Mesenchymal stem cell (in vitro differentiated cells and primary cell): ENCODE measurements around the gene KIAA0513.

Experiments used
- DNase-seq: peaks from one replicate; pipeline ENCODE4 v3.0.0-alpha.2; 2013
- H2AFZ ChIP-seq: one replicate; pipeline ENCODE4 v1.6.1; 2013; ENCODE audit warnings: low read depth, mild to moderate bottlenecking, control low read depth, inconsistent platforms, low read length, moderate library complexity
- H2AK5ac ChIP-seq: 2 replicates; pipeline ENCODE4 v1.6.1; 2013; ENCODE audit warnings: low read length, moderate library complexity, mild to moderate bottlenecking, inconsistent platforms; ENCODE audit not compliant: severe bottlenecking
- H2BK120ac ChIP-seq: one replicate; pipeline ENCODE4 v1.6.1; 2013; ENCODE audit warnings: low read depth, mild to moderate bottlenecking, inconsistent platforms, low read length, moderate library complexity
- H2BK12ac ChIP-seq, 2 experiments: one replicate each; pipeline ENCODE4 v1.6.1; 2013; ENCODE audit warnings: inconsistent platforms in 2 of 2, low read length in 2 of 2, mild to moderate bottlenecking in 2 of 2, moderate library complexity in 2 of 2, control low read depth in 1 of 2
- H2BK15ac ChIP-seq: one replicate; pipeline ENCODE4 v1.6.1; 2013; ENCODE audit warnings: mild to moderate bottlenecking, low read depth, inconsistent platforms; ENCODE audit not compliant: poor library complexity, severe bottlenecking
- H2BK5ac ChIP-seq: 2 replicates; pipeline ENCODE4 v1.6.1; 2013; ENCODE audit warnings: low read depth, mild to moderate bottlenecking, low read length, control low read depth, inconsistent platforms; ENCODE audit not compliant: poor library complexity, severe bottlenecking
- H3K14ac ChIP-seq, 2 experiments: one replicate each; pipeline ENCODE4 v1.6.1; 2013; ENCODE audit warnings: inconsistent platforms in 2 of 2, low read length in 2 of 2, control low read depth in 1 of 2, mild to moderate bottlenecking in 1 of 2, moderate library complexity in 1 of 2
- H3K18ac ChIP-seq, 2 experiments: one replicate each; pipeline ENCODE4 v1.6.1; 2013; ENCODE audit warnings: inconsistent platforms in 2 of 2, low read length in 2 of 2, control low read depth in 1 of 2, low read depth in 1 of 2, mild to moderate bottlenecking in 1 of 2
- H3K23ac ChIP-seq, 2 experiments: one replicate each; pipeline ENCODE4 v1.6.1; 2013; ENCODE audit warnings: inconsistent platforms in 2 of 2, low read length in 2 of 2, mild to moderate bottlenecking in 2 of 2, moderate library complexity in 2 of 2, control low read depth in 1 of 2
- H3K27ac ChIP-seq: 2 replicates; pipeline ENCODE4 v1.5.1; 2013; ENCODE audit warnings: mild to moderate bottlenecking, moderate library complexity, low read length, control low read depth, inconsistent platforms; ENCODE audit not compliant: poor library complexity, severe bottlenecking
- H3K27me3 ChIP-seq, 2 experiments: 2 replicates each; pipeline versions ENCODE4 v1.6.1 to v1.7.0; 2013; ENCODE audit warnings: low read length in 2 of 2, mild to moderate bottlenecking in 2 of 2, moderate library complexity in 2 of 2, control low read depth in 1 of 2, inconsistent platforms in 1 of 2; ENCODE audit not compliant: control insufficient read depth in 1 of 2, insufficient read depth in 1 of 2
- H3K36me3 ChIP-seq, 2 experiments: 2 replicates each; pipeline versions ENCODE4 v1.6.1 to v1.7.0; 2013; ENCODE audit warnings: low read length in 2 of 2, control low read depth in 1 of 2, inconsistent platforms in 1 of 2, low read depth in 1 of 2, mild to moderate bottlenecking in 1 of 2; ENCODE audit not compliant: insufficient read depth in 2 of 2, control insufficient read depth in 1 of 2
- H3K4ac ChIP-seq, 2 experiments: one replicate each; pipeline ENCODE4 v1.6.1; 2013; ENCODE audit warnings: inconsistent platforms in 2 of 2, low read length in 2 of 2, mild to moderate bottlenecking in 2 of 2, moderate library complexity in 2 of 2, control low read depth in 1 of 2, low read depth in 1 of 2
- H3K4me1 ChIP-seq: 2 replicates; pipeline ENCODE4 v1.6.1; 2013; ENCODE audit warnings: low read depth, low read length, control low read depth; ENCODE audit not compliant: control insufficient read depth, insufficient read depth
- H3K4me2 ChIP-seq: 2 replicates; pipeline ENCODE4 v1.6.1; 2013; ENCODE audit warnings: low read length, mild to moderate bottlenecking, inconsistent platforms; ENCODE audit not compliant: poor library complexity, severe bottlenecking
- H3K4me3 ChIP-seq, 2 experiments: 2 replicates each; pipeline versions ENCODE4 v1.5.1 to v1.7.0; 2013; ENCODE audit warnings: low read length in 2 of 2, mild to moderate bottlenecking in 2 of 2, control low read depth in 1 of 2, low read depth in 1 of 2; ENCODE audit not compliant: insufficient read depth in 1 of 2
- H3K79me1 ChIP-seq: replicated peaks from 2 replicates; pipeline ENCODE4 v1.6.1; 2013; ENCODE audit warnings: mild to moderate bottlenecking, control low read depth, low read length, inconsistent platforms; ENCODE audit not compliant: poor library complexity, severe bottlenecking
- H3K9ac ChIP-seq: 2 replicates; pipeline ENCODE4 v1.7.0; 2013; ENCODE audit warnings: mild to moderate bottlenecking, low read length, moderate library complexity
- H3K9me3 ChIP-seq: 2 replicates; pipeline ENCODE4 v1.7.0; 2013; ENCODE audit warnings: mild to moderate bottlenecking, low read length; ENCODE audit not compliant: control insufficient read depth
- H4K8ac ChIP-seq: one replicate; pipeline ENCODE4 v1.6.1; 2013; ENCODE audit warnings: inconsistent platforms, mild to moderate bottlenecking, low read length, moderate library complexity
- H4K91ac ChIP-seq: one replicate; pipeline ENCODE4 v1.6.1; 2013; ENCODE audit warnings: mild to moderate bottlenecking, low read length, inconsistent platforms
- WGBS: methylation state at CpG from one replicate; pipeline ENCODE4 v1.1.7; 2013; ENCODE audit warnings: mixed read lengths; 5-methylcytosine and 5-hydroxymethylcytosine counted together

KIAA0513 gene

GRCh38 chr16:85010931-85011845 lies 16.4 kb upstream of the KIAA0513 start, which contains the start of gene ZDHHC7:
ZDHHC7 (minus strand) TSS chr16:85011535; CDS start chr16:84990618, 20,917 bp downstream.
- Histone ChIP-seq H3K23ac (no peak within 1 kb of the TSS), H3K79me1 (no peaks in the 10 kb centered on the region), H3K36me3 (peaks cover 0 to 10% of the 10 kb centered on the region in 2 experiments), H2BK120ac (peak within 1 kb of the TSS; percentile 38), H3K4ac (peak within 1 kb of the TSS; percentile 77 to 96), H2AK5ac (peak within 1 kb of the TSS; percentile 55), H4K91ac (peak within 1 kb of the TSS; percentile 90), H3K27ac (peak within 1 kb of the TSS; percentile 85), H2BK12ac (no peak within 1 kb of the TSS), H3K4me2 (peak within 1 kb of the TSS; percentile 82), H3K18ac (peak within 1 kb of the TSS; percentile 82 to 88), H3K9me3 (no peaks in the 10 kb centered on the region), H2BK5ac (peak within 1 kb of the TSS; percentile 66), H3K27me3 (no peaks in the 10 kb centered on the region), H4K8ac (peak within 1 kb of the TSS; percentile 95), H2BK15ac (no peak within 1 kb of the TSS), H3K9ac (peak within 1 kb of the TSS; percentile 99), H3K14ac (peak within 1 kb of the TSS in 1 of 2 experiments; percentile 51), H3K4me3 (peak within 1 kb of the TSS; percentile 89 to 94), H2AFZ (peak within 1 kb of the TSS; percentile 79), H3K4me1 (peaks cover 12% of the 10 kb centered on the region)
- WGBS, result under 1% methylated on average over 77 of the region's 86 CpGs
- peak; percentile 89 for DNase-seq

- Histone ChIP-seq H4K91ac (peak overlapping the region; percentile 63), H2BK120ac (no peak overlapping the region), H3K14ac (no peak overlapping the region), H3K27me3 (no peaks in the 10 kb centered on the region), H3K18ac (peak overlapping the region; percentile 73 to 88), H3K4me1 (peaks cover 9% of the 10 kb centered on the region), H4K8ac (peak overlapping the region; percentile 95), H3K27ac (peak overlapping the region; percentile 85), H3K23ac (no peak overlapping the region), H2AFZ (no peak overlapping the region), H2AK5ac (no peak overlapping the region), H3K9me3 (no peaks in the 10 kb centered on the region), H3K4me2 (peak overlapping the region; percentile 82), H2BK15ac (no peak overlapping the region), H3K36me3 (peaks cover 0 to 10% of the 10 kb centered on the region in 2 experiments), H2BK5ac (peak overlapping the region; percentile 66), H3K4ac (peak overlapping the region; percentile 62 to 74), H3K79me1 (no peaks in the 10 kb centered on the region), H2BK12ac (no peak overlapping the region), H3K4me3 (peak overlapping the region; percentile 89 to 94), H3K9ac (peak overlapping the region; percentile 99)
- DNase-seq, result no peak
- 46% methylated on average over 17 of the region's 17 CpGs for WGBS
Observed at GRCh38 chr16:85011846-85012284, 15.7 kb upstream of the KIAA0513 start.

- Histone ChIP-seq H2AFZ (no peak overlapping the region), H3K4ac (no peak overlapping the region), H2BK12ac (no peak overlapping the region), H4K91ac (no peak overlapping the region), H3K4me3 (no peak overlapping the region), H4K8ac (no peak overlapping the region), H2BK5ac (no peak overlapping the region), H3K36me3 (peaks cover 0 to 1% of the 10 kb centered on the region in 2 experiments), H2AK5ac (no peak overlapping the region), H2BK120ac (no peak overlapping the region), H3K4me2 (no peak overlapping the region), H3K14ac (no peak overlapping the region), H3K23ac (no peak overlapping the region), H3K79me1 (no peaks in the 10 kb centered on the region), H3K27me3 (no peaks in the 10 kb centered on the region), H3K9me3 (no peaks in the 10 kb centered on the region), H3K18ac (no peak overlapping the region), H3K9ac (no peak overlapping the region), H2BK15ac (no peak overlapping the region), H3K27ac (no peak overlapping the region), H3K4me1 (peaks cover 7% of the 10 kb centered on the region)
- no peak for DNase-seq
- 94% methylated on average over 2 of the region's 2 CpGs for WGBS
Observed at GRCh38 chr16:85014311-85014710, 13.3 kb upstream of the KIAA0513 start.

- Histone ChIP-seq H3K4me2 (no peak overlapping the region), H2BK5ac (no peak overlapping the region), H3K27ac (no peak overlapping the region), H4K8ac (no peak overlapping the region), H3K18ac (no peak overlapping the region), H3K4me3 (no peak overlapping the region), H2BK15ac (no peak overlapping the region), H3K4me1 (peaks cover 3% of the 10 kb centered on the region), H4K91ac (no peak overlapping the region), H3K27me3 (no peaks in the 10 kb centered on the region), H2BK120ac (no peak overlapping the region), H3K23ac (no peak overlapping the region), H2BK12ac (no peak overlapping the region), H3K14ac (no peak overlapping the region), H3K9me3 (no peaks in the 10 kb centered on the region), H3K9ac (peak overlapping the region; percentile 48), H2AK5ac (no peak overlapping the region), H3K79me1 (no peaks in the 10 kb centered on the region), H3K4ac (no peak overlapping the region), H3K36me3 (no peaks in the 10 kb centered on the region), H2AFZ (no peak overlapping the region)
- DNase-seq, result no peak
- 94% methylated on average over 4 of the region's 5 CpGs for WGBS
Observed at GRCh38 chr16:85015481-85016187, 12.0 kb upstream of the KIAA0513 start.
